Stimulated activated CD8-positive, alpha-beta memory T cell treated with anti-CD3 and anti-CD28 coated beads, Interleukin-7, amount 100 ng/mL, for 1 hour (primary cell): ENCODE data around the gene EIF4EBP2.

Experiments
- DNase-seq, 2 donors: peaks; one replicate each; pipeline ENCODE4 v3.0.0-alpha.2; 2020; ENCODE audit warnings: low read depth in 2 of 2

The EIF4EBP2 gene

GRCh38 chr10:70404036-70404786, at the start of gene EIF4EBP2:
EIF4EBP2 (plus strand) TSS chr10:70404145; CDS start chr10:70404402, 257 bp downstream.
- DNase-seq, result peak; percentile 99 to 100

- no peak for DNase-seq
Measured at GRCh38 chr10:70354556-70354955, 49.4 kb upstream of the EIF4EBP2 start.

GRCh38 chr10:70355051-70356021, 48.6 kb upstream of the EIF4EBP2 start:
- DNase-seq, result no peak

- no peak for DNase-seq
Measured at GRCh38 chr10:70357565-70357964, 46.4 kb upstream of the EIF4EBP2 start.

- no peak for DNase-seq
Measured at GRCh38 chr10:70358446-70358845, 45.5 kb upstream of the EIF4EBP2 start.

- no peak for DNase-seq
Measured at GRCh38 chr10:70359017-70359550, 44.9 kb upstream of the EIF4EBP2 start.

GRCh38 chr10:70360215-70360614, 43.7 kb upstream of the EIF4EBP2 start:
- DNase-seq, result no peak

- DNase-seq, result no peak
Measured at GRCh38 chr10:70362328-70362727, 41.6 kb upstream of the EIF4EBP2 start.

- DNase-seq, result no peak
Measured at GRCh38 chr10:70363292-70363691, 40.7 kb upstream of the EIF4EBP2 start.

GRCh38 chr10:70363971-70364771, 39.8 kb upstream of the EIF4EBP2 start:
- peak; percentile 71 to 74 for DNase-seq

GRCh38 chr10:70364772-70365091, 39.2 kb upstream of the EIF4EBP2 start:
- no peak for DNase-seq

GRCh38 chr10:70367195-70367796, 36.6 kb upstream of the EIF4EBP2 start:
- no peak for DNase-seq

- no peak for DNase-seq
Measured at GRCh38 chr10:70368774-70369482, 35.0 kb upstream of the EIF4EBP2 start.

GRCh38 chr10:70369498-70370018, 34.4 kb upstream of the EIF4EBP2 start:
- no peak for DNase-seq

- no peak for DNase-seq
Measured at GRCh38 chr10:70370766-70371165, 33.2 kb upstream of the EIF4EBP2 start.

GRCh38 chr10:70371846-70372245, 32.1 kb upstream of the EIF4EBP2 start:
- DNase-seq, result no peak

GRCh38 chr10:70374775-70375614, 28.9 kb upstream of the EIF4EBP2 start:
- DNase-seq, result no peak

GRCh38 chr10:70376436-70377378, 27.2 kb upstream of the EIF4EBP2 start:
- DNase-seq, result no peak
